ENCODE measurements around the gene STK32B.

- TF ChIP-seq POLR2A (IDR thresholded peaks at IDR 0.05; ENCODE audit: low read depth, low read length), result no peak
- TF ChIP-seq CTCF (IDR thresholded peaks at IDR 0.05; ENCODE audit: extremely low read depth in 1 of 2, insufficient read depth in 1 of 2, low read depth in 1 of 2, low read length in 2 of 2), result no peak
- TF ChIP-seq POLR2AphosphoS5 (IDR thresholded peaks at IDR 0.05; ENCODE audit: insufficient read depth, low read depth, low read length), result no peak
- no peak for TF ChIP-seq FOS (IDR thresholded peaks at IDR 0.05; ENCODE audit: borderline replicate concordance, insufficient read depth, low read length)
Observed at GRCh38 chr4:5472160-5472591, 420.9 kb downstream of the STK32B start.

All from endothelial cell of umbilical vein (primary cell).